Endothelial cell of umbilical vein (primary cell): ENCODE measurements around the gene ACHE. TPM values are rescaled to one million over a fixed set of nuclear protein-coding genes. Genes with fewer than 3 reads are reported as not detected.
"Not testable (repeated sequence)": the region's sequence is repeated elsewhere in the genome, so short reads cannot be mapped to it uniquely, and the experiment has no call there.

Experiments used
- BruUV-seq: library from RNA; stranded (reverse); fragments of 400-500 nt; replicated peaks from 2 replicates; lab custom pipeline; 2021; lab: Mats Ljungman, UMichigan
- CTCF ChIA-PET: fragments of 300-600, 350-600 bp; sonication (Branson Sonifier 250); formaldehyde crosslinking; loops from one replicate; lab custom pipeline; 2021; ENCODE audit warnings: antibody characterized with exemption, inconsistent platforms; lab: Charles Lee
- POLR2A ChIA-PET: fragments of 300-600, 350-600 bp; sonication (Branson Sonifier 250); formaldehyde crosslinking; loops from one replicate; lab custom pipeline; 2021; ENCODE audit warnings: antibody characterized with exemption, inconsistent platforms; lab: Charles Lee
- DNase-seq: peaks from one replicate; pipeline ENCODE4 v3.0.0-alpha.2; 2011; ENCODE audit warnings: low read depth, low spot score
- FAIRE-seq: peaks from 2 replicates; lab custom pipeline; 2011; peaks lifted over from hg19 to GRCh38; lab: Jason Lieb, UNC
- H2AFZ ChIP-seq: 2 replicates; pipeline ENCODE4 v1.6.0; 2012; ENCODE audit warnings: low read depth, low read length, control low read depth, inconsistent platforms
- H3K27ac ChIP-seq: 2 replicates; pipeline ENCODE4 v1.5.1; 2011; ENCODE audit warnings: low read depth, mild to moderate bottlenecking, control low read depth, low read length, moderate library complexity; ENCODE audit not compliant: insufficient read depth
- H3K27me3 ChIP-seq, 2 experiments: 2 replicates each; pipeline versions ENCODE4 v1.6.0 to v1.6.1; 2011; ENCODE audit warnings: low read length in 2 of 2, mixed read lengths in 1 of 2; ENCODE audit not compliant: control insufficient read depth in 2 of 2, insufficient read depth in 2 of 2
- H3K36me3 ChIP-seq, 2 experiments: 2 replicates in 1 of 2; 3 replicates in 1 of 2; pipeline ENCODE4 v1.5.1; 2011; ENCODE audit warnings: low read length in 2 of 2, mild to moderate bottlenecking in 1 of 2, moderate library complexity in 1 of 2; ENCODE audit not compliant: control insufficient read depth in 2 of 2, insufficient read depth in 2 of 2; ENCODE audit errors: extremely low read depth in 1 of 2
- H3K4me1 ChIP-seq: 3 replicates; pipeline ENCODE4 v1.5.1; 2011; ENCODE audit warnings: mild to moderate bottlenecking, low read length; ENCODE audit not compliant: control insufficient read depth, insufficient read depth; ENCODE audit errors: extremely low read depth
- H3K4me2 ChIP-seq: 2 replicates; pipeline ENCODE4 v1.6.1; 2011; ENCODE audit warnings: low read length, control low read depth, mixed read lengths; ENCODE audit not compliant: insufficient read depth
- H3K4me3 ChIP-seq, 3 experiments: fragments of 200-600 bp in 1 of 3; sonication (generic), shearing (Covaris generic) in 1 of 3; replicated peaks in 1 of 3; 2 replicates each; pipeline ENCODE4 v1.5.1; 2011 to 2016; ENCODE audit warnings: control low read depth in 3 of 3, low read length in 3 of 3, mild to moderate bottlenecking in 2 of 3, inconsistent platforms in 1 of 3, low read depth in 1 of 3, moderate library complexity in 1 of 3; ENCODE audit not compliant: insufficient read depth in 1 of 3
- H3K79me2 ChIP-seq: 2 replicates; pipeline ENCODE4 v1.6.0; 2012; ENCODE audit warnings: low read length, inconsistent platforms; ENCODE audit not compliant: control insufficient read depth, insufficient read depth
- H3K9ac ChIP-seq: replicated peaks from 2 replicates; pipeline ENCODE3; 2011; ENCODE audit warnings: low read length, control low read depth; ENCODE audit not compliant: insufficient read depth; ENCODE audit errors: extremely low read depth
- H3K9me1 ChIP-seq: replicated peaks from 3 replicates; pipeline ENCODE4 v1.6.0; 2011; ENCODE audit warnings: mild to moderate bottlenecking, low read length; ENCODE audit not compliant: control insufficient read depth, insufficient read depth; ENCODE audit errors: extremely low read depth
- H3K9me3 ChIP-seq: replicated peaks from 2 replicates; pipeline ENCODE4 v1.5.1; 2012; ENCODE audit warnings: low read length, inconsistent platforms; ENCODE audit not compliant: control insufficient read depth, insufficient read depth
- H4K20me1 ChIP-seq: replicated peaks from 2 replicates; pipeline ENCODE3; 2011; ENCODE audit warnings: mild to moderate bottlenecking, low read length; ENCODE audit not compliant: control insufficient read depth, insufficient read depth; ENCODE audit errors: extremely low read depth
- CTCF ChIP-seq, 2 donors: IDR thresholded peaks; 1 replicate in 1 of 2; 2 replicates in 1 of 2; pipeline ENCODE4 v1.5.1; 2011; ENCODE audit warnings: low read length in 2 of 2, mild to moderate bottlenecking in 2 of 2, moderate library complexity in 2 of 2, control low read depth in 1 of 2, inconsistent platforms in 1 of 2, low read depth in 1 of 2; ENCODE audit not compliant: insufficient read depth in 1 of 2; ENCODE audit errors: extremely low read depth in 1 of 2
- EZH2 ChIP-seq: IDR thresholded peaks from 2 replicates; pipeline ENCODE4 v1.6.1; 2012; ENCODE audit warnings: borderline replicate concordance, low read depth, mild to moderate bottlenecking, moderate library complexity, low read length, inconsistent platforms; ENCODE audit not compliant: severe bottlenecking
- FOS ChIP-seq: IDR thresholded peaks from 2 replicates; pipeline ENCODE4 v1.6.1; 2011; ENCODE audit warnings: mild to moderate bottlenecking, low read length, moderate library complexity, borderline replicate concordance; ENCODE audit not compliant: insufficient read depth
- GATA2 ChIP-seq: IDR thresholded peaks from 2 replicates; pipeline ENCODE4 v1.7.0; 2011; ENCODE audit warnings: low read depth, mild to moderate bottlenecking, moderate library complexity, mixed read lengths, low read length; ENCODE audit not compliant: insufficient read length, insufficient read depth
- JUN ChIP-seq: IDR thresholded peaks from 2 replicates; pipeline ENCODE4 v1.6.1; 2011; ENCODE audit warnings: borderline replicate concordance, low read depth; ENCODE audit not compliant: insufficient read length, insufficient read depth
- MAX ChIP-seq: IDR thresholded peaks from 2 replicates; pipeline ENCODE4 v1.6.1; 2011; ENCODE audit not compliant: insufficient read depth, insufficient read length
- MYC ChIP-seq: IDR thresholded peaks from one replicate; pipeline ENCODE4 v1.6.1; 2011; ENCODE audit warnings: mild to moderate bottlenecking, low read depth, low read length
- POLR2A ChIP-seq: IDR thresholded peaks from 2 replicates; pipeline ENCODE4 v1.6.1; 2012; ENCODE audit warnings: low read depth, mild to moderate bottlenecking, control low read depth, low read length
- POLR2AphosphoS5 ChIP-seq: IDR thresholded peaks from 2 replicates; pipeline ENCODE4 v1.6.1; 2012; ENCODE audit warnings: low read depth, mild to moderate bottlenecking, control low read depth, low read length, moderate library complexity; ENCODE audit not compliant: insufficient read depth
- dilution Hi-C: fragments of 300-500 bp; cut with MboI; formaldehyde crosslinking; loops from one replicate; pipeline ENCODE4 v1.15.0; 2019; ENCODE audit warnings: low sequenced_read_pairs; ENCODE audit not compliant: extremely low pct_ligation_motif_present
- intact Hi-C: fragments of 100-400 bp; cut with micrococcal nuclease; formaldehyde crosslinking; loops from one replicate; pipeline ENCODE4 v1.10.0; 2022
- polyA plus RNA-seq, 4 experiments: library from polyadenylated mRNA; depleted of rRNA in 3 of 4; stranded (reverse) in 3 of 4; unstranded in 1 of 4; fragments of >200 nt; gene quantifications; 2 replicates each; pipeline versions ENCODE4 v1.2.1 to v1.2.3, GENCODE V29; 2011 to 2012; ENCODE audit warnings: missing spikeins in 1 of 4
- total RNA-seq: library from RNA; stranded (reverse); gene quantifications from 2 replicates; pipeline ENCODE4 v1.2.3, GENCODE V29; 2021

The ACHE gene
- total and polyA plus RNA-seq, 2 donors (not counting 3 experiments of a cell fraction or from before 2014, with no cell fraction given) = 0.18 to 0.28 TPM

- intact Hi-C loops, H4K20me1 ChIP-seq, H3K36me3 ChIP-seq, H3K79me2 ChIP-seq, dilution Hi-C loops, H3K4me2 ChIP-seq, H3K4me3 ChIP-seq, BruUV-seq, FAIRE-seq, H3K27me3 ChIP-seq, H3K9me3 ChIP-seq, DNase-seq, H3K4me1 ChIP-seq, H3K9me1 ChIP-seq, H2AFZ ChIP-seq, H3K9ac ChIP-seq, H3K27ac ChIP-seq, POLR2A ChIA-PET: not testable (repeated sequence)
- CTCF ChIA-PET = interaction anchor here (1.0 kb wide), 1 partner anchor 167 kb away, joined by 3 read pairs; no protein-coding TSS in a partner anchor
These were observed 14.8 kb upstream of the ACHE start for GRCh38 chr7:100910443-100910842.

GRCh38 chr7:100908512-100908911 lies 12.8 kb upstream of the ACHE start:
- Histone ChIP-seq H3K9ac (no peak overlapping the region), H3K9me3 (no peaks in the 10 kb centered on the region), H3K27me3 (no peaks in the 10 kb centered on the region), H4K20me1 (no peaks in the 10 kb centered on the region), H3K4me2 (no peak overlapping the region), H3K4me1 (no peaks in the 10 kb centered on the region), H3K79me2 (no peaks in the 10 kb centered on the region), H3K9me1 (no peaks in the 10 kb centered on the region), H2AFZ (no peak overlapping the region), H3K36me3 (no peaks in the 10 kb centered on the region), H3K4me3 (no peak overlapping the region), H3K27ac (no peak overlapping the region)
- no peak for FAIRE-seq
- intact Hi-C loops = no loop called here
- TF ChIP-seq FOS = no peak
- TF ChIP-seq MAX = no peak
- TF ChIP-seq GATA2 = no peak
- TF ChIP-seq POLR2AphosphoS5 = no peak
- no peak for TF ChIP-seq MYC
- no peak for TF ChIP-seq POLR2A
- no peak for TF ChIP-seq JUN
- no peak for TF ChIP-seq EZH2
- TF ChIP-seq CTCF (IDR thresholded peaks at IDR 0.05; ENCODE audit: extremely low read depth in 1 of 2, insufficient read depth in 1 of 2, low read depth in 1 of 2, low read length in 2 of 2) = no peak
- CTCF ChIA-PET = no interaction called here
- DNase-seq = no peak
- no TSS peak for BruUV-seq
- POLR2A ChIA-PET = no interaction called here
- dilution Hi-C loops = no loop called here
